Measurements from ENCODE around the gene DHX30.

The DHX30 gene

GRCh38 chr3:47772788-47773187 is 30.1 kb upstream of the DHX30 start:
- H3K27ac ChIP-seq = no peak overlapping the region
- TF ChIP-seq ZFX (IDR thresholded peaks at IDR 0.05; ENCODE audit: borderline replicate concordance) (no peak), CTCF (IDR thresholded peaks at IDR 0.05) (no peak)

DNA sequence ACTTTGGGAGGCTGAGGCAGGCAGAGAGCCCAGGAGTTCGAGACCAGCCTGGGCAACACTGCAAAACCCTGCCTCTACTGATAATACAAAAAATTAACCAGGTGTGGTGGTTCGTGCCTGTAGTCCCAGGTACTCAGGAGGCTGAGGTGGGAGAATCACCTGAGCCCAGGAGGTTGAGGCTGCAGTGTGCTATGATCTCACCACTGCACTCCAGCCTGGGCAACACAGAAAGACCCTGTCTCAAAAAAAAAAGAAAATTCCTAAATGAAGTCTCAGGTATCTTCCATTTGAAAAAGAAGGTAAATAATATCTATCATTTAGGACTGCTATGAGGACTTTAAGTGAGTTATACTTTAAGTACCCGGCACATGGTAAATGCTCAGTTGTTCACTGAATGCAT is 24.2 kb upstream of the DHX30 start:
- no peak for TF ChIP-seq CTCF (IDR thresholded peaks at IDR 0.05)
- no peak for TF ChIP-seq ZFX (IDR thresholded peaks at IDR 0.05; ENCODE audit: borderline replicate concordance)
- no peak overlapping the region for H3K27ac ChIP-seq

DNA sequence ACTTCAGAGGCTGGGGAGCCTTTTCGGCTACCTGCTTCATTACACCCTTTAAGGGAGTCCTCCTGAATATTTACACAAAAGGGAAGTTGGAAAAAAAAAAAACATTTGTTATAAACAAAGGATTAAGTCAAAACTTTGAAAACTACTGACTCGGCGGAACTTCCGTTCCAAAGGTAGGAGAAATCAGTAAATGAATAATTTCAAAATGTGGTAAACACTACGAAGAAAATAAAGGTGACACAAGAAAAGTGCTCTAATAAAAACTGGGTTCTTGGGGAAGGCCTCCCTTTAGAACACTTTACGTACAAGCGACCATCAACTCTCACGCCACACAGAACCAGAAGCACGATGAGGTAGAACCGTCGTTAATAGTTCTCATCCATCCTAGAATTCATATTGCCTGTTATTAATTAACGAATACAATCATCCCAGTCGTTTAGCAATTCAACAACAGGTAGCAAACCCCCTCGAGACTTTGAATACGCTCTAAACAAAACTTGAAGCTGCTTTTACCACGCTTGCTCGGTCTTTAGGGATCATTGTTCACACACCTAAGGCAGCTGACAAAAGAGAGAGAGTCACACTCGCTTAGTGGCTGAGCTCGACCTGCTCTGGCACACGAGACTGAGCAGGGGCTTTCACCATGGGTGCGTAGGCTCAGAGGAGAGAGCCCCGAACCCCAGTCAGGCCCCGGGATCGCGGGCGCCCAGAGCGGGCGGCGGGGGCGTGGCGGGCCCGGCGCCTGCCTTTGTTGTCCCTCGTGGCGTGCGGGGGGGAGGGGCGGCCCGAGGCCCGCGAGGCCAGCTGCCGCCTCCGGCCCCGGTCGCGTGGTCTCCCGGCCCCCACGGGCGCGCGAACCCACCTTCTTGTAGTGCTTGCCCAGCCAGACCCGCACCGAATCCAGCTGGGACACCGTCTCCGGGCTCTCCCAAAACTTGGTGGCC is 21.9 kb upstream of the DHX30 start:
- TF ChIP-seq CTCF (IDR thresholded peaks at IDR 0.05) (no peak), ZFX (IDR thresholded peaks at IDR 0.05; ENCODE audit: borderline replicate concordance) (no peak)
- H3K27ac ChIP-seq = peak overlapping the region; percentile 91

GRCh38 chr3:47781685-47782445 is 21.1 kb upstream of the DHX30 start, which contains the start of gene SMARCC1:
Gene SMARCC1, minus strand, starts transcription at chr3:47781893. Its CDS starts 96 bp downstream, at chr3:47781797.
- TF ChIP-seq CTCF (IDR thresholded peaks at IDR 0.05) = no peak
- no peak for TF ChIP-seq ZFX (IDR thresholded peaks at IDR 0.05; ENCODE audit: borderline replicate concordance)
- peak within 1 kb of the TSS; percentile 91 for H3K27ac ChIP-seq

DNA sequence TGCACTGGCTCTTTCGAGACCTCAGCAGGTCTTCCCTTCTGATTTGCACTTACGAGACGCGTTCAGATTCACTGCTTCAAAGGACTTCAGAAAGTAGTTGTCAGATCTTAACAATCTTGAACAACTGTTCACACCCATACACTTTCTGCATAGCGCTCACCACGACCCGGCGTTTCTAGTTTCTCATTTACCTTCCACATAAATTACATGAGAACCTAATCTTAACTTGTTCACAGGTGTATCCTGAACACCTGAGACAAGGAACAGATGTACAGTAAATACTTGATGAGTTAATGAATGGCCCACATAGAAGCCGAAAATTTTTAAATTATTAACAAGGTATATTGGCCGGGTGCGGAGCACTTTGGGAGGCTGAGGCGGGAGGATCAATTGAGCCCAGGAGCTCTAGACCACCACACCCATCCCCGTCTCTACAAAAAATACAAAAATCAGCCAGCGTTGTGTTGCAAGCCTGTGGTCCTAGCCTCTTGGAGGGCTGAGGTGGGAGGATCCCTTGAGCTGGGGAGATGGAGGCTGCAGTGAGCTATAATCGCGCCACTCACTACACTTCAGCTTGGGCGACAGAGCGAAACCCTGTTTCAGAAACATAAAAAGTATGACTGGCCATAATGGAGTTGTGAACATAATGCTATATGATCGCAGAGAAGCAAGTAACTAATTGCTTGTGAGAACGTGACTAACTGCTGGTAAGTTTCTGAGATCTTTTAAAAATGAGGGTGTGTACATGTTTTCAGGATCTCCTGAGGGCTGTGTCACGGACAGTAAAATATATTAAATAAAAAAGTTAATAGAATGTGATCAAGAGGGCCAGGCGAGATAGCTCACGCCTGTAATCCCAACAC is 20.3 kb upstream of the DHX30 start:
- TF ChIP-seq ZFX (IDR thresholded peaks at IDR 0.05; ENCODE audit: borderline replicate concordance) = no peak
- no peak for TF ChIP-seq CTCF (IDR thresholded peaks at IDR 0.05)
- H3K27ac ChIP-seq = peak overlapping the region; percentile 91

GRCh38 chr3:47783673-47784072 is 19.3 kb upstream of the DHX30 start:
- no peak for TF ChIP-seq CTCF (IDR thresholded peaks at IDR 0.05)
- H3K27ac ChIP-seq = no peak overlapping the region
